HepG2 (cell line): Measurements from ENCODE around the gene NADK2. TPM values are rescaled to one million over a fixed set of nuclear protein-coding genes. Genes with fewer than 3 reads are reported as not detected.

Source experiments
- ATAC-seq: fragments of 200-7000 bp; cut with Tn5 transposase; 3 replicates; pipeline ENCODE4 v1.9.1; 2020; ENCODE audit warnings: mild to moderate bottlenecking, moderate library complexity
- BruUV-seq: library from RNA; stranded (reverse); fragments of 400-500 nt; replicated peaks from 2 replicates; lab custom pipeline; 2021; lab: Mats Ljungman, UMichigan
- CTCF ChIA-PET: fragments of 300-600 bp; formaldehyde crosslinking; extraction: SDS; loops from one replicate; lab custom pipeline; 2021; ENCODE audit warnings: low total read pairs, inconsistent platforms, low intra/inter-chr PET ratio; lab: Yijun Ruan, JAX
- POLR2A ChIA-PET: fragments of 350-600 bp; sonication (Branson Sonifier 250); formaldehyde crosslinking; loops from one replicate; lab custom pipeline; 2020; ENCODE audit warnings: antibody characterized with exemption, inconsistent platforms; lab: Yijun Ruan, JAX
- DNase-seq: peaks from one replicate; pipeline ENCODE4 v3.0.0-alpha.2; 2015; ENCODE audit warnings: low spot score
- FAIRE-seq: peaks from 3 replicates; lab custom pipeline; 2011; peaks lifted over from hg19 to GRCh38; lab: Jason Lieb, UNC
- H2AFZ ChIP-seq: one replicate; pipeline ENCODE4 v1.6.1; 2011; ENCODE audit warnings: low read length, inconsistent platforms
- H3K27ac ChIP-seq: fragments of 300-600 bp; 3 replicates; pipeline ENCODE4 v1.8.0; 2011; ENCODE audit warnings: mixed run types, mild to moderate bottlenecking, mixed read lengths, low read length, inconsistent platforms; ENCODE audit not compliant: insufficient read depth; ENCODE audit errors: extremely low read length
- H3K27me3 ChIP-seq, 2 experiments: fragments of 200-600 bp in 1 of 2; 2 replicates in 1 of 2; 3 replicates in 1 of 2; pipeline versions ENCODE4 v1.6.0 to v1.8.0; 2011; ENCODE audit warnings: low read length in 2 of 2, mild to moderate bottlenecking in 2 of 2, moderate library complexity in 2 of 2, inconsistent platforms in 1 of 2; ENCODE audit not compliant: insufficient read depth in 2 of 2, control insufficient read depth in 1 of 2
- H3K36me3 ChIP-seq, 2 experiments: fragments of 200-600 bp in 1 of 2; replicated peaks in 1 of 2; 2 replicates in 1 of 2; 3 replicates in 1 of 2; pipeline versions ENCODE4 v1.5.1 to v1.8.0; 2011; ENCODE audit warnings: low read length in 2 of 2, inconsistent platforms in 1 of 2; ENCODE audit not compliant: insufficient read depth in 2 of 2, control insufficient read depth in 1 of 2
- H3K4me1 ChIP-seq: 2 replicates; pipeline ENCODE4 v1.5.1; 2012; ENCODE audit warnings: low read length, inconsistent platforms; ENCODE audit not compliant: insufficient read depth
- H3K4me2 ChIP-seq: 2 replicates; pipeline ENCODE4 v1.6.0; 2011; ENCODE audit warnings: low read depth, low read length, inconsistent platforms
- H3K4me3 ChIP-seq, 3 experiments: fragments of 200-600 bp in 1 of 3; sonication (generic), shearing (Covaris generic) in 1 of 3; replicated peaks in 1 of 3; 2 replicates each; pipeline ENCODE4 v1.5.1; 2011 to 2016; ENCODE audit warnings: low read length in 3 of 3, inconsistent platforms in 2 of 3, low read depth in 2 of 3, mild to moderate bottlenecking in 2 of 3, control low read depth in 1 of 3, mixed read lengths in 1 of 3; ENCODE audit not compliant: insufficient read depth in 1 of 3
- H3K79me2 ChIP-seq: one replicate; pipeline ENCODE4 v1.6.1; 2011; ENCODE audit warnings: low read length, inconsistent platforms; ENCODE audit not compliant: insufficient read depth
- H3K9ac ChIP-seq: 2 replicates; pipeline ENCODE4 v1.6.0; 2011; ENCODE audit warnings: mild to moderate bottlenecking, low read depth, low read length, inconsistent platforms; ENCODE audit not compliant: insufficient read depth
- H3K9me3 ChIP-seq: 2 replicates; pipeline ENCODE4 v1.5.1; 2012; ENCODE audit warnings: mild to moderate bottlenecking, low read length
- H4K20me1 ChIP-seq: 2 replicates; pipeline ENCODE4 v1.6.0; 2011; ENCODE audit warnings: inconsistent platforms, mild to moderate bottlenecking, low read length, moderate library complexity; ENCODE audit not compliant: insufficient read depth
- KLF9 ChIP-seq: IDR thresholded peaks from 2 replicates; pipeline ENCODE4 v1.6.1; 2016; ENCODE audit warnings: low read depth
- MLXIP ChIP-seq: sonication (generic); formaldehyde crosslinking; IDR thresholded peaks from 2 replicates; pipeline ENCODE4 v1.9.0; 2021; ENCODE audit warnings: missing genetic modification reagents, borderline replicate concordance
- NFATC3 ChIP-seq: sonication (generic); formaldehyde crosslinking; IDR thresholded peaks from 2 replicates; pipeline ENCODE4 v1.5.1; 2020; ENCODE audit warnings: mild to moderate bottlenecking, missing genetic modification reagents
- PCBP2 ChIP-seq: fragments of 200-400 bp; formaldehyde crosslinking; optimal IDR thresholded peaks from 2 replicates; pipeline ENCODE3; 2018; ENCODE audit warnings: low read length, low read depth; ENCODE audit not compliant: poor library complexity, severe bottlenecking
- SMARCC2 ChIP-seq: fragments of 450-650 bp; IDR thresholded peaks from 2 replicates; pipeline ENCODE4 v1.6.1; 2017; ENCODE audit warnings: antibody characterized with exemption, mild to moderate bottlenecking
- SRSF4 ChIP-seq: fragments of 200-400 bp; formaldehyde crosslinking; IDR thresholded peaks from one replicate; pipeline ENCODE4 v1.6.1; 2018; ENCODE audit warnings: mild to moderate bottlenecking, low read depth, low read length, moderate library complexity; ENCODE audit not compliant: poor library complexity, severe bottlenecking
- TEAD2 ChIP-seq: sonication (generic); formaldehyde crosslinking; IDR thresholded peaks from 2 replicates; pipeline ENCODE4 v1.9.0; 2021; ENCODE audit warnings: missing genetic modification reagents
- TRIM24 ChIP-seq: sonication (generic); formaldehyde crosslinking; IDR thresholded peaks from 2 replicates; pipeline ENCODE4 v1.8.0; 2022; ENCODE audit warnings: mild to moderate bottlenecking, missing genetic modification reagents
- ZBTB21 ChIP-seq: sonication (generic); formaldehyde crosslinking; IDR thresholded peaks from 2 replicates; pipeline ENCODE4 v1.4.0; 2020; ENCODE audit warnings: missing genetic modification reagents
- ZNF263 ChIP-seq: sonication (generic); formaldehyde crosslinking; IDR thresholded peaks from 2 replicates; pipeline ENCODE4 v1.4.0; 2020; ENCODE audit warnings: missing genetic modification reagents
- ZNF703 ChIP-seq: sonication (generic); formaldehyde crosslinking; IDR thresholded peaks from 2 replicates; pipeline ENCODE4 v1.5.1; 2020; ENCODE audit warnings: missing genetic modification reagents, mild to moderate bottlenecking, moderate library complexity, borderline replicate concordance
- WGBS: methylation state at CpG from one replicate; pipeline ENCODE4 v1.1.6; 2017; ENCODE audit warnings: low lambda C conversion rate; 5-methylcytosine and 5-hydroxymethylcytosine counted together
- in situ Hi-C: cut with HindIII; loops from 2 replicates; pipeline ENCODE4 v1.10.0; 2017; ENCODE audit warnings: low pct_unique_long_range_greater_than_20kb; ENCODE audit not compliant: extremely low pct_ligation_motif_present
- intact Hi-C: fragments of 100-400 bp; cut with micrococcal nuclease; formaldehyde crosslinking; loops from one replicate; pipeline ENCODE4 v1.10.0; 2022; ENCODE audit not compliant: unreplicated experiment
- polyA plus RNA-seq, 8 experiments: library from polyadenylated mRNA; depleted of rRNA in 3 of 8; stranded (reverse) in 7 of 8; unstranded in 1 of 8; fragments of >200 nt; fragmentation: Illumina TruSeq in 4 of 8; extraction: Trizol in 4 of 8; gene quantifications; 2 replicates each; pipeline versions ENCODE4 v1.2.1 to v1.2.3, GENCODE V29; 2011 to 2016; ENCODE audit warnings: low read depth in 4 of 8, missing spikeins in 1 of 8, mixed read lengths in 1 of 8; ENCODE audit not compliant: insufficient read depth in 1 of 8
- total RNA-seq, 5 experiments: library from RNA; depleted of rRNA; stranded (reverse); fragments of >200 nt; fragmentation: Illumina TruSeq; extraction: Trizol; gene quantifications; 2 replicates each; pipeline ENCODE4 v1.2.3, GENCODE V29; 2016; ENCODE audit warnings: low read depth in 1 of 5
- TF ChIP-seq, protein P1 (sequence below): sonication (generic); formaldehyde crosslinking; IDR thresholded peaks from 2 replicates; pipeline ENCODE4 v1.5.1; 2020; ENCODE audit warnings: mild to moderate bottlenecking, moderate library complexity, missing genetic modification reagents
- TF ChIP-seq, protein P2 (sequence below), 2 experiments: sonication (generic) in 1 of 2; formaldehyde crosslinking in 1 of 2; IDR thresholded peaks; 2 replicates each; pipeline versions ENCODE4 v1.4.0 to v1.6.1; 2016 to 2020; ENCODE audit warnings: borderline replicate concordance in 1 of 2, low read depth in 1 of 2, mild to moderate bottlenecking in 1 of 2, missing genetic modification reagents in 1 of 2

The NADK2 gene
- total and polyA plus RNA-seq, 2 of the 13 experiments (the other 11 are each of a cell fraction or from before 2014, with no cell fraction given): 13.9 to 71.4 TPM

GRCh38 chr5:36232533-36232932, 9.2 kb downstream of the NADK2 start:
- Histone ChIP-seq H3K79me2 (peaks cover 62% of the 10 kb centered on the region), H3K4me2 (no peak overlapping the region), H3K9ac (no peak overlapping the region), H3K27me3 (no peaks in the 10 kb centered on the region), H3K4me1 (peaks cover 42% of the 10 kb centered on the region), H3K27ac (no peak overlapping the region), H3K36me3 (no peaks in the 10 kb centered on the region), H3K9me3 (no peaks in the 10 kb centered on the region), H4K20me1 (no peaks in the 10 kb centered on the region; the same call in 1 of the 2 replicates), H2AFZ (no peak overlapping the region), H3K4me3 (no peak overlapping the region)
- DNase-seq (no peak), FAIRE-seq (no peak), ATAC-seq (no peak)
- no peak for TF ChIP-seq PCBP2
- no peak for TF ChIP-seq ZBTB21 (CRISPR knock-in tag)
- TF ChIP-seq KLF9 (CRISPR knock-in tag): no peak
- no peak for TF ChIP-seq TEAD2 (CRISPR knock-in tag)
- TF ChIP-seq ZNF703 (CRISPR knock-in tag): no peak
- TF ChIP-seq, protein P1, sequence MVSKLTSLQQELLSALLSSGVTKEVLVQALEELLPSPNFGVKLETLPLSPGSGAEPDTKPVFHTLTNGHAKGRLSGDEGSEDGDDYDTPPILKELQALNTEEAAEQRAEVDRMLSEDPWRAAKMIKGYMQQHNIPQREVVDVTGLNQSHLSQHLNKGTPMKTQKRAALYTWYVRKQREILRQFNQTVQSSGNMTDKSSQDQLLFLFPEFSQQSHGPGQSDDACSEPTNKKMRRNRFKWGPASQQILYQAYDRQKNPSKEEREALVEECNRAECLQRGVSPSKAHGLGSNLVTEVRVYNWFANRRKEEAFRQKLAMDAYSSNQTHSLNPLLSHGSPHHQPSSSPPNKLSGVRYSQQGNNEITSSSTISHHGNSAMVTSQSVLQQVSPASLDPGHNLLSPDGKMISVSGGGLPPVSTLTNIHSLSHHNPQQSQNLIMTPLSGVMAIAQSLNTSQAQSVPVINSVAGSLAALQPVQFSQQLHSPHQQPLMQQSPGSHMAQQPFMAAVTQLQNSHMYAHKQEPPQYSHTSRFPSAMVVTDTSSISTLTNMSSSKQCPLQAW (CRISPR knock-in tag): no peak
- TF ChIP-seq TRIM24 (CRISPR knock-in tag): no peak
- TF ChIP-seq, protein P2, sequence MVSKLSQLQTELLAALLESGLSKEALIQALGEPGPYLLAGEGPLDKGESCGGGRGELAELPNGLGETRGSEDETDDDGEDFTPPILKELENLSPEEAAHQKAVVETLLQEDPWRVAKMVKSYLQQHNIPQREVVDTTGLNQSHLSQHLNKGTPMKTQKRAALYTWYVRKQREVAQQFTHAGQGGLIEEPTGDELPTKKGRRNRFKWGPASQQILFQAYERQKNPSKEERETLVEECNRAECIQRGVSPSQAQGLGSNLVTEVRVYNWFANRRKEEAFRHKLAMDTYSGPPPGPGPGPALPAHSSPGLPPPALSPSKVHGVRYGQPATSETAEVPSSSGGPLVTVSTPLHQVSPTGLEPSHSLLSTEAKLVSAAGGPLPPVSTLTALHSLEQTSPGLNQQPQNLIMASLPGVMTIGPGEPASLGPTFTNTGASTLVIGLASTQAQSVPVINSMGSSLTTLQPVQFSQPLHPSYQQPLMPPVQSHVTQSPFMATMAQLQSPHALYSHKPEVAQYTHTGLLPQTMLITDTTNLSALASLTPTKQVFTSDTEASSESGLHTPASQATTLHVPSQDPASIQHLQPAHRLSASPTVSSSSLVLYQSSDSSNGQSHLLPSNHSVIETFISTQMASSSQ (IDR thresholded peaks at IDR 0.05; ENCODE audit: low read depth): no peak
- TF ChIP-seq, protein P2 (CRISPR knock-in tag; IDR thresholded peaks at IDR 0.05; ENCODE audit: borderline replicate concordance): no peak
- no peak for TF ChIP-seq NFATC3 (CRISPR knock-in tag)
- no peak for TF ChIP-seq MLXIP (CRISPR knock-in tag)
- TF ChIP-seq SRSF4: no peak
- no peak for TF ChIP-seq SMARCC2
- TF ChIP-seq ZNF263: no peak
- in situ Hi-C loops: no loop called here
- intact Hi-C loops: no loop called here
- CTCF ChIA-PET: no interaction called here
- no TSS peak for BruUV-seq
- POLR2A ChIA-PET: no interaction called here
- 94% methylated on average over 3 of the region's 3 CpGs for WGBS
